Measurements from ENCODE around the gene C1orf198. TPM values are rescaled to one million over a fixed set of nuclear protein-coding genes. Genes with fewer than 3 reads are reported as not detected.

C1orf198 gene
- polyA plus RNA-seq, 1 donor (not counting 4 experiments of a cell fraction or from before 2014, with no cell fraction given) = 6.8 TPM

DNA sequence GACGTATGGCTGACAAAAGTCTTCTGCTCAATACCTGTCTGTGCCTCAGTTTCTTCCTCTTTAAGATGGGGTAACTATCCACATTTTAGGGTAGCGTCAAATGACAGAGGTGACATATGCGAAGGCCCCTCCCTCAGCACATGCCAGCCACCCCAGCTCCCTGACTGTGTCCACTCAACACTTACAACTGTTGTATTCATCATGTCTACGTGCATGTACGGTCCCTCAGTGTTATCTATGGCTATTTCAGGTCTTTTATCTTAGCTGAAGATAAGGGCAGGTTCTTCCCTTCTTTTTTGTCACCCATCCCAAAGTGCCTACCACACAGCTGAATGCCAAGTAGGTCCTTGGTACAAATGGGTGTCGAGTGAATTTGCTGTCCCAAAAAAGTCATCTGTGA lies 8.3 kb upstream of the C1orf198 start:
- Histone ChIP-seq H3K9ac (ENCODE audit: control insufficient read depth, extremely low read depth, insufficient read depth, low read length) (no peak overlapping the region), H4K20me1 (ENCODE audit: control insufficient read depth, extremely low read depth, insufficient read depth, low read length) (no peaks in the 10 kb centered on the region), H3K27me3 (ENCODE audit: control insufficient read depth, extremely low read depth, insufficient read depth, low read length) (no peaks in the 10 kb centered on the region), H3K9me1 (ENCODE audit: control insufficient read depth, extremely low read depth, insufficient read depth, low read length) (no peaks in the 10 kb centered on the region), H3K4me2 (ENCODE audit: control insufficient read depth, extremely low read depth, insufficient read depth, low read depth, low read length) (no peak overlapping the region), H3K4me3 (ENCODE audit: control insufficient read depth in 2 of 3, extremely low read depth in 1 of 3, insufficient read depth in 2 of 3, low read depth in 1 of 3, low read length in 3 of 3) (no peak overlapping the region), H3K4me1 (ENCODE audit: control insufficient read depth, extremely low read depth, insufficient read depth, low read length) (no peaks in the 10 kb centered on the region), H3K9me3 (ENCODE audit: control insufficient read depth, low read depth, low read length) (no peaks in the 10 kb centered on the region), H3K36me3 (ENCODE audit: control insufficient read depth in 2 of 2, extremely low read depth in 1 of 2, insufficient read depth in 2 of 2, low read length in 2 of 2) (no peaks in the 10 kb centered on the region), H3K27ac (ENCODE audit: control insufficient read depth, insufficient read depth, low read length) (no peak overlapping the region), H2AFZ (ENCODE audit: control insufficient read depth, low read length) (no peak overlapping the region), H3K79me2 (ENCODE audit: control insufficient read depth, insufficient read depth, low read length) (no peaks in the 10 kb centered on the region)
- DNase-seq (ENCODE audit: low read depth, low spot score) (no peak), FAIRE-seq (no peak)
- TF ChIP-seq EZH2 (IDR thresholded peaks at IDR 0.05; ENCODE audit: low read length) = no peak
- TF ChIP-seq, protein P1, sequence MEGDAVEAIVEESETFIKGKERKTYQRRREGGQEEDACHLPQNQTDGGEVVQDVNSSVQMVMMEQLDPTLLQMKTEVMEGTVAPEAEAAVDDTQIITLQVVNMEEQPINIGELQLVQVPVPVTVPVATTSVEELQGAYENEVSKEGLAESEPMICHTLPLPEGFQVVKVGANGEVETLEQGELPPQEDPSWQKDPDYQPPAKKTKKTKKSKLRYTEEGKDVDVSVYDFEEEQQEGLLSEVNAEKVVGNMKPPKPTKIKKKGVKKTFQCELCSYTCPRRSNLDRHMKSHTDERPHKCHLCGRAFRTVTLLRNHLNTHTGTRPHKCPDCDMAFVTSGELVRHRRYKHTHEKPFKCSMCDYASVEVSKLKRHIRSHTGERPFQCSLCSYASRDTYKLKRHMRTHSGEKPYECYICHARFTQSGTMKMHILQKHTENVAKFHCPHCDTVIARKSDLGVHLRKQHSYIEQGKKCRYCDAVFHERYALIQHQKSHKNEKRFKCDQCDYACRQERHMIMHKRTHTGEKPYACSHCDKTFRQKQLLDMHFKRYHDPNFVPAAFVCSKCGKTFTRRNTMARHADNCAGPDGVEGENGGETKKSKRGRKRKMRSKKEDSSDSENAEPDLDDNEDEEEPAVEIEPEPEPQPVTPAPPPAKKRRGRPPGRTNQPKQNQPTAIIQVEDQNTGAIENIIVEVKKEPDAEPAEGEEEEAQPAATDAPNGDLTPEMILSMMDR (optimal IDR thresholded peaks at IDR 0.05 in 1 of 3, IDR thresholded peaks at IDR 0.05 in 1 of 3, conservative IDR thresholded peaks at IDR 0.05 in 1 of 3; ENCODE audit: extremely low read depth in 1 of 3, insufficient read depth in 2 of 3, low read length in 3 of 3) = no peak
- dilution Hi-C loops (cut with MboI; ENCODE audit: extremely low pct_ligation_motif_present, low sequenced_read_pairs) = no loop called here

DNA sequence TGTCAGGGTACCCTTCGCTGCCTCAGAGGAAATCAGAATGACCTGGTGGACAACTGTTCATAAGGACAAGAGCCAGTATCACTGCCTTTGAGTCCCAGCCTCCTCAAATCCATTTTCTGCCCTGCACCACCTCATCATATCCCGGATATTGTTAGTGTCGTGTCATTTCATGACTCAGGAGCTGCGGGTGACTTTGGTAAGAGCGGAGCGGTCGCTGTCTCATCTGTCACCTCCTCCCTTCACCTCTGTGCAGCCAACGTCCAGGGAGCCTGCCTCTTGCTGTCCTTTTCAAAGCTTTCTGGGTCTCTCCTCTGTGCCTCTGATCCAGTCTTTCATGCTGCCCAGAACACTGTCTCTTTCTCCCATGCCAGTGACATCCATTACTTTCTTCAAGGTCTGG lies 7.0 kb upstream of the C1orf198 start:
- no peaks in the 10 kb centered on the region for H4K20me1 ChIP-seq (ENCODE audit: control insufficient read depth, extremely low read depth, insufficient read depth, low read length)
- dilution Hi-C loops (cut with MboI; ENCODE audit: extremely low pct_ligation_motif_present, low sequenced_read_pairs) = no loop called here
- no peaks in the 10 kb centered on the region for H3K9me1 ChIP-seq (ENCODE audit: control insufficient read depth, extremely low read depth, insufficient read depth, low read length)
- no peak for FAIRE-seq
- no peak overlapping the region for H3K4me2 ChIP-seq (ENCODE audit: control insufficient read depth, extremely low read depth, insufficient read depth, low read depth, low read length)
- no peak overlapping the region for H3K9ac ChIP-seq (ENCODE audit: control insufficient read depth, extremely low read depth, insufficient read depth, low read length)
- no peaks in the 10 kb centered on the region for H3K9me3 ChIP-seq (ENCODE audit: control insufficient read depth, low read depth, low read length)
- DNase-seq (ENCODE audit: low read depth, low spot score) = no peak
- no peaks in the 10 kb centered on the region for H3K36me3 ChIP-seq (ENCODE audit: control insufficient read depth in 2 of 2, extremely low read depth in 1 of 2, insufficient read depth in 2 of 2, low read length in 2 of 2)
- TF ChIP-seq EZH2 (IDR thresholded peaks at IDR 0.05; ENCODE audit: low read length) = no peak
- TF ChIP-seq, protein P1 (optimal IDR thresholded peaks at IDR 0.05 in 1 of 3, IDR thresholded peaks at IDR 0.05 in 1 of 3, conservative IDR thresholded peaks at IDR 0.05 in 1 of 3; ENCODE audit: extremely low read depth in 1 of 3, insufficient read depth in 2 of 3, low read length in 3 of 3) = no peak
- no peak overlapping the region for H2AFZ ChIP-seq (ENCODE audit: control insufficient read depth, low read length)
- no peaks in the 10 kb centered on the region for H3K79me2 ChIP-seq (ENCODE audit: control insufficient read depth, insufficient read depth, low read length)
- no peak overlapping the region for H3K4me3 ChIP-seq (ENCODE audit: control insufficient read depth in 2 of 3, extremely low read depth in 1 of 3, insufficient read depth in 2 of 3, low read depth in 1 of 3, low read length in 3 of 3)
- no peaks in the 10 kb centered on the region for H3K27me3 ChIP-seq (ENCODE audit: control insufficient read depth, extremely low read depth, insufficient read depth, low read length)
- H3K27ac ChIP-seq (ENCODE audit: control insufficient read depth, insufficient read depth, low read length) = no peak overlapping the region
- H3K4me1 ChIP-seq (ENCODE audit: control insufficient read depth, extremely low read depth, insufficient read depth, low read length) = no peaks in the 10 kb centered on the region

Data from keratinocyte (primary cell).